SU-DHL-6 (cell line): ENCODE data around the gene INA.

ENCODE experiments used
- EZH2phosphoT487 ChIP-seq: fragments of 200-600 bp; sonication (generic), shearing (Covaris generic); conservative IDR thresholded peaks from 2 replicates; pipeline ENCODE4 v1.6.1; 2018; ENCODE audit warnings: mild to moderate bottlenecking, antibody characterized with exemption, low read length, moderate library complexity, mixed read lengths
- TF ChIP-seq, protein P1 (sequence below): fragments of 200-600 bp; sonication (generic); IDR thresholded peaks from one replicate; pipeline ENCODE4 v1.5.1; 2017; ENCODE audit warnings: antibody characterized with exemption, mild to moderate bottlenecking, low read length, moderate library complexity; ENCODE audit not compliant: insufficient read depth, poor library complexity, severe bottlenecking

DNA sequence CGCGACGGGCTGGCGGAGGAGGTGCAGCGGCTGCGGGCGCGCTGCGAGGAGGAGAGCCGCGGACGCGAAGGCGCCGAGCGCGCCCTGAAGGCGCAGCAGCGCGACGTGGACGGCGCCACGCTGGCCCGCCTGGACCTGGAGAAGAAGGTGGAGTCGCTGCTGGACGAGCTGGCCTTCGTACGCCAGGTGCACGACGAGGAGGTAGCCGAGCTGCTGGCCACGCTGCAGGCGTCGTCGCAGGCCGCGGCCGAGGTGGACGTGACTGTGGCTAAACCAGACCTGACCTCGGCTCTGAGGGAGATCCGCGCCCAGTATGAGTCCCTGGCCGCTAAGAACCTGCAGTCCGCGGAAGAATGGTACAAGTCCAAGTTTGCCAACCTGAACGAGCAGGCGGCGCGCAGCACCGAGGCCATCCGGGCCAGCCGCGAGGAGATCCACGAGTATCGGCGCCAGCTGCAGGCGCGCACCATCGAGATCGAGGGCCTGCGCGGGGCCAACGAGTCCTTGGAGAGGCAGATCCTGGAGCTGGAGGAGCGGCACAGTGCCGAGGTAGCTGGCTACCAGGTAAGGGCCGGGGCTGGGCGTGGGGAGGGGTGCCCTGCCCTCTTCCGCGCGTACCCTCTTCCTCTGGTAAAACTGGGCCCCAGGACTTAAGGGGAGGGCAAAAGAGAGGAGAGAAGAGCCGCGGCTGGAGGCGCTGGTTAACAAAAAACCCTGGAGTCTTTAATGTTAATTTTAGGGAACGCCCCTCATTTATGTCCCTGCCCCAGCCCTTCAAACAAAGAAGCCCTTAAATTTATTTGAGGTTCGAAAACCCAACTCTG, 987 bp downstream of the INA start:
- TF ChIP-seq, protein P1, sequence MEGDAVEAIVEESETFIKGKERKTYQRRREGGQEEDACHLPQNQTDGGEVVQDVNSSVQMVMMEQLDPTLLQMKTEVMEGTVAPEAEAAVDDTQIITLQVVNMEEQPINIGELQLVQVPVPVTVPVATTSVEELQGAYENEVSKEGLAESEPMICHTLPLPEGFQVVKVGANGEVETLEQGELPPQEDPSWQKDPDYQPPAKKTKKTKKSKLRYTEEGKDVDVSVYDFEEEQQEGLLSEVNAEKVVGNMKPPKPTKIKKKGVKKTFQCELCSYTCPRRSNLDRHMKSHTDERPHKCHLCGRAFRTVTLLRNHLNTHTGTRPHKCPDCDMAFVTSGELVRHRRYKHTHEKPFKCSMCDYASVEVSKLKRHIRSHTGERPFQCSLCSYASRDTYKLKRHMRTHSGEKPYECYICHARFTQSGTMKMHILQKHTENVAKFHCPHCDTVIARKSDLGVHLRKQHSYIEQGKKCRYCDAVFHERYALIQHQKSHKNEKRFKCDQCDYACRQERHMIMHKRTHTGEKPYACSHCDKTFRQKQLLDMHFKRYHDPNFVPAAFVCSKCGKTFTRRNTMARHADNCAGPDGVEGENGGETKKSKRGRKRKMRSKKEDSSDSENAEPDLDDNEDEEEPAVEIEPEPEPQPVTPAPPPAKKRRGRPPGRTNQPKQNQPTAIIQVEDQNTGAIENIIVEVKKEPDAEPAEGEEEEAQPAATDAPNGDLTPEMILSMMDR, result no peak
- TF ChIP-seq EZH2phosphoT487, result no peak
